Upper lobe of right lung (tissue), 1 donor: Measurements from ENCODE around the gene CCM2L. TPM values are rescaled to one million over a fixed set of nuclear protein-coding genes. Genes with fewer than 3 reads are reported as not detected.
A peak's percentile ranks its signal among the peaks of the same experiment; 100 is the strongest.
"Not testable (repeated sequence)": the region's sequence is repeated elsewhere in the genome, so short reads cannot be mapped to it uniquely, and the experiment has no call there.

ENCODE experiments used
- ATAC-seq: fragments of 200-7000 bp; cut with Tn5 transposase; one replicate; pipeline ENCODE4 v1.9.1; 2020; ENCODE audit warnings: mild to moderate bottlenecking, moderate library complexity
- DNase-seq: peaks from one replicate; pipeline ENCODE4 v3.0.0-alpha.2; 2020
- H3K27ac ChIP-seq: fragments of 200-600 bp; one replicate; pipeline ENCODE4 v1.8.0; 2022
- H3K27me3 ChIP-seq: fragments of 200-600 bp; one replicate; pipeline ENCODE4 v1.8.0; 2022; ENCODE audit warnings: mild to moderate bottlenecking
- H3K36me3 ChIP-seq: fragments of 200-600 bp; one replicate; pipeline ENCODE4 v1.8.0; 2022
- H3K4me1 ChIP-seq: fragments of 200-600 bp; one replicate; pipeline ENCODE4 v1.8.0; 2022
- H3K4me3 ChIP-seq: fragments of 200-600 bp; one replicate; pipeline ENCODE4 v1.8.0; 2022; ENCODE audit warnings: mild to moderate bottlenecking
- H3K9me3 ChIP-seq: fragments of 200-600 bp; one replicate; pipeline ENCODE4 v1.8.0; 2022
- intact Hi-C: fragments of 100-400 bp; cut with DNase I; formaldehyde crosslinking; loops from one replicate; pipeline ENCODE4 v1.11.0; 2022
- total RNA-seq: library from RNA; stranded (reverse); fragmentation: NEBNext Ultra II Directional; extraction: Animal tissue kit (Norgen Biotek cat#: 25700); gene quantifications from one replicate; pipeline ENCODE4 v1.2.1, GENCODE V29; 2021
- TF ChIP-seq, protein P1 (sequence below): fragments of 200-600 bp; IDR thresholded peaks from one replicate; pipeline ENCODE4 v1.8.0; 2022; ENCODE audit warnings: antibody characterized with exemption
- donor health status: DM: no; HTN: yes; CAD: no; lungs with severe emphysema.

Gene CCM2L
- total RNA-seq, 1 donor from 2014 or later: 23.2 TPM

DNA sequence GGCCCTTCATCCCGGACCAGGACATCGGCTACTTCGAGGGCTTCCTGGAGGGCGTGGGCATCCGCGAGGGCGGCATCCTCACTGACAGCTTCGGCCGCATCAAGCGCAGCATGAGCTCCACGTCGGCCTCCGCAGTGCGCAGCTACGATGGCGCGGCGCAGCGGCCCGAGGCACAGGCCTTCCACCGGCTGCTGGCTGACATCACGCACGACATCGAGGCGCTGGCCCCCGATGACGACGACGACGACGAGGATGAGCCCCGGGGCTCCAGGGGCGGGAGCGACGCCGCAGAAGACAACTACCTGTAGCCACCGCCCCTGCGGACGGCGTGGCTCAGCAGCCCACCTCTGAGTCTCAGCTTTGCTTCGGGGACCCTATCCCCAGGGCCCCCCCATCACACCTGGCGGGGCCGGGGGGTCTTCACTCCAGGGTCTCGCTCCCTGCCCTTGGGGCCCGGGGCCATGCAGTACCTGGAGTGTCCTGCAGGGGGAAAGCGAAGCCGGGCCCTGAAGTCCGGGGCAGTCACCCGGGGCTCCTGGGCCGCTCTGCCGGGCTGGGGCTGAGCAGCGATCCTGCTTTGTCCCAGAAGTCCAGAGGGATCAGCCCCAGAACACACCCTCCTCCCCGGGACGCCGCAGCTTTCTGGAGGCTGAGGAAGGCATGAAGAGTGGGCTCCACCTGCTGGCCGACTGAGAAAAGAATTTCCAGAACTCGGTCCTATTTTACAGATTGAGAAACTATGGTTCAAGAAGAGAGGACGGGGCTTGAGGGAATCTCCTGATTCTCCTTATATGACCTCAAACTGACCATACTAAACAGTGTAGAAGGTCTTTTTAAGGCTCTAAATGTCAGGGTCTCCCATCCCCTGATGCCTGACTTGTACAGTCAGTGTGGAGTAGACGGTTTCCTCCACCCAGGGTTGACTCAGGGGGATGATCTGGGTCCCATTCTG lies 21.0 kb downstream of the CCM2L start:
- no peaks in the 10 kb centered on the region for H3K36me3 ChIP-seq
- DNase-seq (peak; percentile 87), ATAC-seq (peak; percentile 89)
- peak overlapping the region; percentile 25 for H3K4me3 ChIP-seq
- intact Hi-C loops: no loop called here
- H3K9me3 ChIP-seq: no peaks in the 10 kb centered on the region
- TF ChIP-seq, protein P1, sequence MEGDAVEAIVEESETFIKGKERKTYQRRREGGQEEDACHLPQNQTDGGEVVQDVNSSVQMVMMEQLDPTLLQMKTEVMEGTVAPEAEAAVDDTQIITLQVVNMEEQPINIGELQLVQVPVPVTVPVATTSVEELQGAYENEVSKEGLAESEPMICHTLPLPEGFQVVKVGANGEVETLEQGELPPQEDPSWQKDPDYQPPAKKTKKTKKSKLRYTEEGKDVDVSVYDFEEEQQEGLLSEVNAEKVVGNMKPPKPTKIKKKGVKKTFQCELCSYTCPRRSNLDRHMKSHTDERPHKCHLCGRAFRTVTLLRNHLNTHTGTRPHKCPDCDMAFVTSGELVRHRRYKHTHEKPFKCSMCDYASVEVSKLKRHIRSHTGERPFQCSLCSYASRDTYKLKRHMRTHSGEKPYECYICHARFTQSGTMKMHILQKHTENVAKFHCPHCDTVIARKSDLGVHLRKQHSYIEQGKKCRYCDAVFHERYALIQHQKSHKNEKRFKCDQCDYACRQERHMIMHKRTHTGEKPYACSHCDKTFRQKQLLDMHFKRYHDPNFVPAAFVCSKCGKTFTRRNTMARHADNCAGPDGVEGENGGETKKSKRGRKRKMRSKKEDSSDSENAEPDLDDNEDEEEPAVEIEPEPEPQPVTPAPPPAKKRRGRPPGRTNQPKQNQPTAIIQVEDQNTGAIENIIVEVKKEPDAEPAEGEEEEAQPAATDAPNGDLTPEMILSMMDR: peak; percentile 93
- peaks cover 2% of the 10 kb centered on the region for H3K27me3 ChIP-seq
- no peak overlapping the region for H3K27ac ChIP-seq
- peaks cover 15% of the 10 kb centered on the region for H3K4me1 ChIP-seq

DNA sequence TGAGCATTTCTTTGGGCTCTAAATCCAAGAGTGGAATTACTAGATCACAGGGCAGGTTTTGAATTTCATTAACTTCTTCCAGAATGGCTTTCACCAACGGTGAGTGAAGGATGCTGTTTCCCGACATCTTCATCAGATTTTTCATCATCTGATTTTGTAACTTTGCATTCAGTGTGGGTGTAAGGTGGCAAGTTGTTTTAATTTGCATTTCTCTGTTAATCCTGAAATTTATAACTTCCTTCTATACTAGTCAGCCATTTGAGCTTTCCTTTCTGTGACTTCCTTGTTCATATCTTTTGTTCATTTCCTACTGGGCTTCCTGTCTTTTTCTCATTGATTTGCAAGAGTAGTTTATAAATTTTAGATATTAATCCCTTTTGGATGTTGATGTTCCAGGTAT lies 23.1 kb downstream of the CCM2L start:
- Histone ChIP-seq H3K27ac (no peak overlapping the region), H3K9me3 (no peaks in the 10 kb centered on the region), H3K4me1 (peaks cover 15% of the 10 kb centered on the region), H3K36me3 (no peaks in the 10 kb centered on the region), H3K27me3 (peaks cover 9% of the 10 kb centered on the region), H3K4me3 (no peak overlapping the region)
- TF ChIP-seq, protein P1: no peak
- no peak for ATAC-seq
- no peak for DNase-seq
- intact Hi-C loops: no loop called here

DNA sequence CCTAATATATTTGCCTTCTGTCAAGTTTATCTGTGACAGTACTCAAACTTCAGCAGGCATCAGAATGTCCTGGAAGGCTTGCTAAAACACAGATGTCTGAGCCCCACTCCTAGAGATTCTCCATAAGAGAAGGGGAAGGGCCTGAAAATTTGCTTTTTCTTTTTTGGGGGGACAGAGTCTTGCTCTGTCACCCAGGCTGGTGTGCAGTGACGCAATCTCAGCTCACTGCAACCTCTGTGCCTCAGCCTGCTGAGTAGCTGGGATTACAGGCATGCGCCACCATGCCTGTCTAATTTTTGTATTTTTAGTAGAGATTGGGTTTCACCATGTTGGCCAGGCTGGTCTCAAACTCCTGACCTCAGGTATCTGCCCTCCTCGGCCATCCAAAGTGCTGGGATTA lies 23.5 kb downstream of the CCM2L start:
- H3K27ac ChIP-seq, DNase-seq, ATAC-seq, H3K36me3 ChIP-seq, intact Hi-C loops, H3K9me3 ChIP-seq, H3K4me3 ChIP-seq: not testable (repeated sequence)
- Histone ChIP-seq H3K27me3 (peaks cover 13% of the 10 kb centered on the region), H3K4me1 (peaks cover 15% of the 10 kb centered on the region)

DNA sequence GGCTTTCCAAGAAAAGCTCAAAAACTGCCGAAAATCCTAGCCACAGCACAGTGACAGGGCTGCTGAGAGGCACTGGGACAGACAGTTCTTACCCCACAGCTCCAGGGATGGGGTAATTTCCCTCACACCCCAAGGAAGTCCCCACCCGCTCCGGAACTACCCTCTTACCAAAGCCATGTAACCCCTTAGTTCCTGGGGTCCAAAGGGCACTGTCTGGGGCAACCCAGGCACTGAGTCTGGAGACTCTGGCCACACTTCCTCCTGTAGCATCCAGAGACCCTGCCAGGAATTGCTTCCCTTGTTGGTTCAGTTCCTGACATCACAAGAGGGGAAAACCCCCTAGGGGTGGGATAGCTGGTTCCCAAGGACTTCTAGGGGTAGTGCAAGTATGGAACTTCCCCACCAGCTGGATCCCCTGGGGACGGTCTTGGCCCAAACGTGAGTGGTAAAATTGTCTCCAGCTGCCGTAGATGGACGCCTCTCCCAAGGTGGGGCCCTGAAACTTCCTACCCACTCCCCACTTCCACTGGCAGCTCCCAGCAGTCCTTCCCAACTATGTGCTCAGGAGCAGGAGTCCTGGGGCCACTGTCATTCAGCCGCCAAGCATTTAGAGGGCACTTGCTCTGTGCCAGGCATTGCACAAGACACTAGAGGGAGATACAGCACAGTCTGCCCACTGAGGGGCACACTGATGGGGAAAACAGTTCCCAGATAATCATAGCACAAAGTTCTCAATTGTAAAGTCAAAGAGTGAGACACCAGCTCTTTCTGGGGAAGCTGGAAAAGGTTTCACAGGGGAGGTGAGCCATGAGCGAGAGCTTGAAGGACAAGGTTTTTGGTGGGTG lies 24.6 kb downstream of the CCM2L start:
- ATAC-seq: peak; percentile 62
- no peaks in the 10 kb centered on the region for H3K9me3 ChIP-seq
- TF ChIP-seq, protein P1: no peak
- peaks cover 18% of the 10 kb centered on the region for H3K27me3 ChIP-seq
- no peaks in the 10 kb centered on the region for H3K36me3 ChIP-seq
- no peak overlapping the region for H3K27ac ChIP-seq
- peaks cover 15% of the 10 kb centered on the region for H3K4me1 ChIP-seq
- no peak for DNase-seq
- H3K4me3 ChIP-seq: no peak overlapping the region
- intact Hi-C loops: no loop called here

DNA sequence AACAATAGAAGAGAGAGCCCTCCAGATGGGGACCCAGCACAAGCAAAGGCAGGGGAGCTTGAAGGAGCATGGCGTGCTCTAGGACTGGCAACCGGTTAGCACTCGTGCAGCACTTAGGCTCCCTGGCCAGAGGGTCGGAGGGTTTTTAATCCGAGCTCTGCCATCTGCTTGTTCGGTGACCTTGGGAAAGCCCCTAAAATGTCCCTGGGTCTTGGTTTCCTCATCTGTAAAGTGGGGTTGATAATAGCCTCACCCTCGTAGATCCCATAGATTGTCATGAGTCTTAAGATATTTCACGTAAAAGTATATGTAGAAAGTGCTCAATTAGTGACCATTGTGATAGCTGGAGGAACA lies 25.2 kb downstream of the CCM2L start:
- no peak for DNase-seq
- intact Hi-C loops: no loop called here
- Histone ChIP-seq H3K36me3 (no peaks in the 10 kb centered on the region), H3K27ac (no peak overlapping the region), H3K27me3 (peaks cover 18% of the 10 kb centered on the region), H3K4me1 (peaks cover 15% of the 10 kb centered on the region), H3K4me3 (no peak overlapping the region), H3K9me3 (no peaks in the 10 kb centered on the region)
- no peak for ATAC-seq
- TF ChIP-seq, protein P1: no peak

DNA sequence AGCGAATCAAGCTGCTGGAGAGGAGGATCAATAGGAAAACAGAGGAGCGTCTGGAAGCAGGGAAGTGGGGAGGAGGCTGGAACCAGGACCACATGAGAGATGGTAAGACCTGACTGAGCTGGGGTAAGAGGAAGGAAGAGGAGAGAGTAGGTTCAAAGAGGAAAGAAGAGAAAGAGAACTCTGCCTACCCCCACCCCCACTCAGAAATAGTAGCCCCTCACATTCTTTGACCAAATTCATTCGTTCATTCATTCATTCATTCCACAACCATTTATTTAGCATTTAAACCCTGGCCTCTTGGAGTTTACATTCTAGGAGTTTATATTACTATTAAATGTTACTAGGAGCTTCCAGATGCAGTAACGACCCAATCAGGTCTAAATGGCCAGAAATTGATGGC lies 26.0 kb downstream of the CCM2L start:
- H3K4me3 ChIP-seq: no peak overlapping the region
- TF ChIP-seq, protein P1: no peak
- no peak for ATAC-seq
- H3K36me3 ChIP-seq: no peaks in the 10 kb centered on the region
- DNase-seq: no peak
- H3K27ac ChIP-seq: no peak overlapping the region
- H3K9me3 ChIP-seq: no peaks in the 10 kb centered on the region
- H3K27me3 ChIP-seq: peaks cover 18% of the 10 kb centered on the region
- peaks cover 12% of the 10 kb centered on the region for H3K4me1 ChIP-seq
- intact Hi-C loops: no loop called here
